GM18858 (cell line): ENCODE data around the gene TIMM9.
A peak's percentile ranks its signal among the peaks of the same experiment; 100 is the strongest.
"Not testable (repeated sequence)": the region's sequence is repeated elsewhere in the genome, so short reads cannot be mapped to it uniquely, and the experiment has no call there.

Experiments
- ATAC-seq: cut with Tn5 transposase; IDR thresholded peaks from one replicate; pipeline ENCODE4 v1.9.1; 2021; ENCODE audit not compliant: unreplicated experiment

TIMM9 gene

GRCh38 chr14:58427281-58428117 is at the start of gene TIMM9, which contains the start of gene KIAA0586:
TIMM9 (minus strand) TSS chr14:58427531; CDS start chr14:58411945, 15,586 bp downstream.
KIAA0586 (plus strand) TSS chr14:58427719; CDS start chr14:58428265, 546 bp downstream.
- ATAC-seq: peak; percentile 65

GRCh38 chr14:58476320-58476719 is 49.0 kb upstream of the TIMM9 start:
- ATAC-seq: no peak

GRCh38 chr14:58469309-58469708 is 42.0 kb upstream of the TIMM9 start:
- ATAC-seq: no peak

GRCh38 chr14:58467575-58467974 is 40.2 kb upstream of the TIMM9 start:
- no peak for ATAC-seq

- ATAC-seq: no peak
These were observed 39.1 kb upstream of the TIMM9 start for GRCh38 chr14:58466459-58466858.

- no peak for ATAC-seq
These were observed 38.1 kb upstream of the TIMM9 start for GRCh38 chr14:58465421-58465820.

- ATAC-seq: no peak
These were observed 37.3 kb upstream of the TIMM9 start for GRCh38 chr14:58464652-58465051.

- no peak for ATAC-seq
These were observed 35.8 kb upstream of the TIMM9 start for GRCh38 chr14:58463147-58463546.

- no peak for ATAC-seq
These were observed 33.4 kb upstream of the TIMM9 start for GRCh38 chr14:58460772-58461171.

- no peak for ATAC-seq
These were observed 28.4 kb upstream of the TIMM9 start for GRCh38 chr14:58455593-58456265.

- no peak for ATAC-seq
These were observed 17.3 kb upstream of the TIMM9 start for GRCh38 chr14:58444627-58445026.

GRCh38 chr14:58439476-58439875 is 12.1 kb upstream of the TIMM9 start:
- no peak for ATAC-seq

- no peak for ATAC-seq
These were observed 2.8 kb upstream of the TIMM9 start for GRCh38 chr14:58430156-58430555.

GRCh38 chr14:58428118-58428683 is 870 bp upstream of the TIMM9 start:
- ATAC-seq: peak; percentile 7

GRCh38 chr14:58426670-58427280 is 556 bp downstream of the TIMM9 start:
- peak; percentile 13 for ATAC-seq

- ATAC-seq: not testable (repeated sequence)
These were observed 10.4 kb downstream of the TIMM9 start for GRCh38 chr14:58416934-58417333.

GRCh38 chr14:58415636-58416547 is 11.4 kb downstream of the TIMM9 start:
- ATAC-seq: no peak

GRCh38 chr14:58414845-58415244 is 12.5 kb downstream of the TIMM9 start:
- no peak for ATAC-seq

- ATAC-seq: no peak
These were observed 18.6 kb downstream of the TIMM9 start for GRCh38 chr14:58408681-58409215.

GRCh38 chr14:58401587-58401986 is 25.7 kb downstream of the TIMM9 start:
- no peak for ATAC-seq
